T-helper 17 cell (primary cell): Measurements from ENCODE around the gene PARD3. TPM values are rescaled to one million over a fixed set of nuclear protein-coding genes. Genes with fewer than 3 reads are reported as not detected.

Experiments used
- ATAC-seq: fragments of 150-1000 bp; cut with Tn5 transposase; 2 replicates; pipeline ENCODE4 v1.10.0; 2021; ENCODE audit warnings: mild to moderate bottlenecking, moderate library complexity
- DNase-seq, 3 donors: peaks; one replicate each; pipeline versions ENCODE4 v3.0.0 to v3.0.0-alpha.2; 2020 to 2021
- H3K9me3 ChIP-seq: one replicate; pipeline ENCODE4 v1.7.0; 2013; ENCODE audit warnings: low read length, mild to moderate bottlenecking; ENCODE audit not compliant: control insufficient read depth, poor library complexity, severe bottlenecking
- H3K27ac Mint-ChIP-seq: one replicate; pipeline ENCODE4 v1.8.0; 2022; ENCODE audit warnings: mild to moderate bottlenecking, moderate library complexity, mixed read lengths
- H3K27me3 Mint-ChIP-seq: one replicate; pipeline ENCODE4 v1.8.0; 2022; ENCODE audit warnings: mixed read lengths
- H3K36me3 Mint-ChIP-seq: one replicate; pipeline ENCODE4 v1.8.0; 2022; ENCODE audit warnings: low read depth, mixed read lengths
- H3K4me1 Mint-ChIP-seq: one replicate; pipeline ENCODE4 v1.8.0; 2022; ENCODE audit warnings: mild to moderate bottlenecking, mixed read lengths
- H3K4me3 Mint-ChIP-seq: one replicate; pipeline ENCODE4 v1.8.0; 2022; ENCODE audit warnings: mild to moderate bottlenecking, moderate library complexity, mixed read lengths
- total RNA-seq, 4 donors: library from RNA in 2 of 4; stranded (reverse) in 2 of 4; gene quantifications; one replicate each; pipeline ENCODE4 v1.2.3 and lab custom pipeline; 2022 to 2026

Gene PARD3
- total RNA-seq, 2 donors from 2014 or later, result 0.32 to 8.2 TPM

- H3K36me3 Mint-ChIP-seq, result no peaks in the 10 kb centered on the region
- no peak for DNase-seq
- ATAC-seq, result no peak
- H3K4me3 Mint-ChIP-seq, result no peak overlapping the region
- H3K27me3 Mint-ChIP-seq, result no peaks in the 10 kb centered on the region
- no peaks in the 10 kb centered on the region for H3K9me3 ChIP-seq
- H3K4me1 Mint-ChIP-seq, result peaks cover 2% of the 10 kb centered on the region
- no peak overlapping the region for H3K27ac Mint-ChIP-seq
Observed at GRCh38 chr10:34475274-34475646, 339.8 kb downstream of the PARD3 start.

- Mint-ChIP-seq H3K27me3 (peaks cover 5% of the 10 kb centered on the region), H3K4me3 (no peak overlapping the region), H3K4me1 (peaks cover 2% of the 10 kb centered on the region), H3K36me3 (no peaks in the 10 kb centered on the region), H3K27ac (no peak overlapping the region)
- no peak for ATAC-seq
- H3K9me3 ChIP-seq, result no peaks in the 10 kb centered on the region
- no peak for DNase-seq
Observed at GRCh38 chr10:34474555-34475273, 340.4 kb downstream of the PARD3 start.

- Mint-ChIP-seq H3K27ac (peak overlapping the region; percentile 56), H3K4me3 (no peak overlapping the region), H3K4me1 (peaks cover 2% of the 10 kb centered on the region), H3K27me3 (peaks cover 11% of the 10 kb centered on the region), H3K36me3 (no peaks in the 10 kb centered on the region)
- H3K9me3 ChIP-seq, result no peaks in the 10 kb centered on the region
- no peak for ATAC-seq
- DNase-seq, result no peak
Observed at GRCh38 chr10:34474009-34474376, 341.1 kb downstream of the PARD3 start.

GRCh38 chr10:34473174-34474008 lies 341.7 kb downstream of the PARD3 start:
- ATAC-seq (no peak), DNase-seq (no peak)
- Mint-ChIP-seq H3K27me3 (peaks cover 17% of the 10 kb centered on the region), H3K36me3 (no peaks in the 10 kb centered on the region), H3K4me3 (no peak overlapping the region), H3K27ac (peak overlapping the region; percentile 56), H3K4me1 (peaks cover 2% of the 10 kb centered on the region)
- no peaks in the 10 kb centered on the region for H3K9me3 ChIP-seq

- no peaks in the 10 kb centered on the region for H3K9me3 ChIP-seq
- no peak overlapping the region for H3K27ac Mint-ChIP-seq
- no peak overlapping the region for H3K4me3 Mint-ChIP-seq
- ATAC-seq, result no peak
- peaks cover 20% of the 10 kb centered on the region for H3K27me3 Mint-ChIP-seq
- DNase-seq, result no peak
- no peaks in the 10 kb centered on the region for H3K36me3 Mint-ChIP-seq
- no peaks in the 10 kb centered on the region for H3K4me1 Mint-ChIP-seq
Observed at GRCh38 chr10:34470307-34470706, 344.8 kb downstream of the PARD3 start.

GRCh38 chr10:34469446-34469845 lies 345.6 kb downstream of the PARD3 start:
- Mint-ChIP-seq H3K27ac (no peak overlapping the region), H3K4me3 (no peak overlapping the region), H3K4me1 (no peaks in the 10 kb centered on the region), H3K36me3 (no peaks in the 10 kb centered on the region), H3K27me3 (peaks cover 20% of the 10 kb centered on the region)
- no peak for ATAC-seq
- DNase-seq, result no peak
- no peaks in the 10 kb centered on the region for H3K9me3 ChIP-seq

GRCh38 chr10:34467902-34468301 lies 347.2 kb downstream of the PARD3 start:
- Mint-ChIP-seq H3K4me3 (no peak overlapping the region), H3K27ac (no peak overlapping the region), H3K4me1 (no peaks in the 10 kb centered on the region), H3K27me3 (peaks cover 20% of the 10 kb centered on the region), H3K36me3 (no peaks in the 10 kb centered on the region)
- ATAC-seq (no peak), DNase-seq (no peak)
- no peaks in the 10 kb centered on the region for H3K9me3 ChIP-seq

- Mint-ChIP-seq H3K4me1 (no peaks in the 10 kb centered on the region), H3K27ac (no peak overlapping the region), H3K4me3 (no peak overlapping the region), H3K36me3 (no peaks in the 10 kb centered on the region), H3K27me3 (peaks cover 20% of the 10 kb centered on the region)
- no peak for ATAC-seq
- H3K9me3 ChIP-seq, result no peaks in the 10 kb centered on the region
- no peak for DNase-seq
Observed at GRCh38 chr10:34467364-34467763, 347.7 kb downstream of the PARD3 start.

- no peak overlapping the region for H3K4me3 Mint-ChIP-seq
- ATAC-seq (no peak), DNase-seq (no peak)
- H3K27me3 Mint-ChIP-seq, result peaks cover 20% of the 10 kb centered on the region
- H3K9me3 ChIP-seq, result no peaks in the 10 kb centered on the region
- no peaks in the 10 kb centered on the region for H3K36me3 Mint-ChIP-seq
- no peak overlapping the region for H3K27ac Mint-ChIP-seq
- no peaks in the 10 kb centered on the region for H3K4me1 Mint-ChIP-seq
Observed at GRCh38 chr10:34465678-34466077, 349.4 kb downstream of the PARD3 start.

- no peak overlapping the region for H3K4me3 Mint-ChIP-seq
- no peaks in the 10 kb centered on the region for H3K4me1 Mint-ChIP-seq
- H3K27me3 Mint-ChIP-seq, result peaks cover 14% of the 10 kb centered on the region
- H3K9me3 ChIP-seq, result no peaks in the 10 kb centered on the region
- DNase-seq (no peak), ATAC-seq (no peak)
- H3K27ac Mint-ChIP-seq, result no peak overlapping the region
- no peaks in the 10 kb centered on the region for H3K36me3 Mint-ChIP-seq
Observed at GRCh38 chr10:34464591-34464990, 350.5 kb downstream of the PARD3 start.

GRCh38 chr10:34464000-34464399 lies 351.1 kb downstream of the PARD3 start:
- ATAC-seq (no peak), DNase-seq (no peak)
- no peak overlapping the region for H3K4me3 Mint-ChIP-seq
- H3K27me3 Mint-ChIP-seq, result peaks cover 9% of the 10 kb centered on the region
- H3K36me3 Mint-ChIP-seq, result no peaks in the 10 kb centered on the region
- H3K4me1 Mint-ChIP-seq, result no peaks in the 10 kb centered on the region
- H3K27ac Mint-ChIP-seq, result no peak overlapping the region
- H3K9me3 ChIP-seq, result no peaks in the 10 kb centered on the region

- H3K4me1 Mint-ChIP-seq, result no peaks in the 10 kb centered on the region
- H3K27me3 Mint-ChIP-seq, result no peaks in the 10 kb centered on the region
- DNase-seq, result no peak
Observed at GRCh38 chr10:34462993-34463392, 352.1 kb downstream of the PARD3 start.

GRCh38 chr10:34462056-34462455 lies 353.0 kb downstream of the PARD3 start:
- Mint-ChIP-seq H3K27me3 (no peaks in the 10 kb centered on the region), H3K4me3 (no peak overlapping the region), H3K4me1 (no peaks in the 10 kb centered on the region), H3K36me3 (no peaks in the 10 kb centered on the region), H3K27ac (no peak overlapping the region)
- H3K9me3 ChIP-seq, result no peaks in the 10 kb centered on the region
- no peak for ATAC-seq
- DNase-seq, result no peak

More at GRCh38 chr10:34462993-34463392, 352.1 kb downstream of the PARD3 start:
- no peaks in the 10 kb centered on the region for H3K9me3 ChIP-seq
- no peak for ATAC-seq
- Mint-ChIP-seq H3K27ac (no peak overlapping the region), H3K4me3 (no peak overlapping the region), H3K36me3 (no peaks in the 10 kb centered on the region)
